Effector memory CD4-positive, alpha-beta T cell (primary cell): ENCODE results near the gene KPNA3.
A peak's percentile ranks its signal among the peaks of the same experiment; 100 is the strongest.

Experiments
- DNase-seq, 3 donors: peaks; one replicate each; pipeline ENCODE4 v3.0.0-alpha.2; 2020
- H3K27ac ChIP-seq: 2 replicates; pipeline ENCODE4 v1.7.0; 2013; ENCODE audit warnings: mild to moderate bottlenecking, low read length, moderate library complexity; ENCODE audit not compliant: insufficient read depth, poor library complexity, severe bottlenecking
- H3K27me3 ChIP-seq: replicated peaks from 2 replicates; pipeline ENCODE4 v1.7.0; 2013; ENCODE audit warnings: mild to moderate bottlenecking, low read length; ENCODE audit not compliant: insufficient read depth, control insufficient read depth, poor library complexity, severe bottlenecking
- H3K36me3 ChIP-seq: 2 replicates; pipeline ENCODE4 v1.7.0; 2013; ENCODE audit warnings: mild to moderate bottlenecking, low read length, moderate library complexity; ENCODE audit not compliant: control insufficient read depth, insufficient read depth
- H3K4me1 ChIP-seq: 2 replicates; pipeline ENCODE4 v1.7.0; 2013; ENCODE audit warnings: low read length, mild to moderate bottlenecking; ENCODE audit not compliant: control insufficient read depth, insufficient read depth, poor library complexity, severe bottlenecking
- H3K4me3 ChIP-seq: 2 replicates; pipeline ENCODE4 v1.7.0; 2013; ENCODE audit warnings: low read length, low read depth, mild to moderate bottlenecking; ENCODE audit not compliant: insufficient read depth, poor library complexity, severe bottlenecking
- H3K9me3 ChIP-seq: 2 replicates; pipeline ENCODE4 v1.7.0; 2013; ENCODE audit warnings: mild to moderate bottlenecking, low read length, moderate library complexity; ENCODE audit not compliant: control insufficient read depth
- total RNA-seq, 3 donors: gene quantifications; one replicate each; lab custom pipeline; 2026; lab: John Stamatoyannopoulos, UW

KPNA3 gene, protein sequence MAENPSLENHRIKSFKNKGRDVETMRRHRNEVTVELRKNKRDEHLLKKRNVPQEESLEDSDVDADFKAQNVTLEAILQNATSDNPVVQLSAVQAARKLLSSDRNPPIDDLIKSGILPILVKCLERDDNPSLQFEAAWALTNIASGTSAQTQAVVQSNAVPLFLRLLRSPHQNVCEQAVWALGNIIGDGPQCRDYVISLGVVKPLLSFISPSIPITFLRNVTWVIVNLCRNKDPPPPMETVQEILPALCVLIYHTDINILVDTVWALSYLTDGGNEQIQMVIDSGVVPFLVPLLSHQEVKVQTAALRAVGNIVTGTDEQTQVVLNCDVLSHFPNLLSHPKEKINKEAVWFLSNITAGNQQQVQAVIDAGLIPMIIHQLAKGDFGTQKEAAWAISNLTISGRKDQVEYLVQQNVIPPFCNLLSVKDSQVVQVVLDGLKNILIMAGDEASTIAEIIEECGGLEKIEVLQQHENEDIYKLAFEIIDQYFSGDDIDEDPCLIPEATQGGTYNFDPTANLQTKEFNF
- 30.6 to 33.5 (median 31.2) reads per million in 3 donors for total RNA-seq

DNA sequence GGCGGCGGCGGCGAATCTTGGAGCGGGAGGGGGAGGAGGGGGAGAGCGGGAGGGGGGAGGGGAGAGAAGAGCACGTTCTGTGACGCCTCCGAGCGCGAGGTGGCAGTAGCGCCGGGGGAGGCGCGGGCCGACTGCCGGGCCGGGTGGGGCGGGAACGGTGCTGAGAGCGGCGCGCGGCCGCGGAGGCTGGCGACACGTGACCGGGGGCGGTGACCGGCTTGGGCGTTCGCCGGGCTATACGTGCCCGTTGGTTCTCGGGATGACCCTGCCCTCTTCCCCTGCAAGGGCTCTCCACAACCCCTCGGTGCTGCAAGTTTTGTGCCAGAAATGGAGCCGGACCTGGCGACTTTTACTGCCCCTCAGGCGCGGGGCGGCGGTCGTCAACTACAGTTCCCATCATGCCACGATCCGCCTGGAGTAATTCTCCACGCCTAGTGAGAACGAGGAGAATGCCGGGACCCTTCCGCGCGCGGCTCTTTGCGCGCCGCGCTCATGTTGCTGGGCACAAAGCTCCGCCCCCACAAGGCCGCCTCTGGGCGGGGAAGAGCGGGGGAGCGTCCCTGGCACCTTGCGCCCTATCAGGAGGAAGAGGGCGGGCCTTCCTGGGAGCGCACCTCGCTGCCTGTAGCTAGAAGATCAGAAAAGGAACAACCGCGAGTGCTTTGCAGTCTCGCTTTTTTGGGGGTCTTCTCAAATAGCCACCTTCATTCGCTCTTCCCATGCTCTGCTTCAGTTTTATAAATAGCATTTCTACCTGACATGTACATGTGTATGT lies at the start of gene KPNA3:
Gene KPNA3, minus strand, starts transcription at position 133 of the 775 bp plus-strand sequence. CDS start 176 bp downstream, outside the sequence.
- Histone ChIP-seq H3K27me3 (no peaks in the 10 kb centered on the region), H3K27ac (peak within 1 kb of the TSS; percentile 73), H3K9me3 (no peaks in the 10 kb centered on the region), H3K4me3 (peak within 1 kb of the TSS; percentile 84), H3K4me1 (peaks cover 3% of the 10 kb centered on the region), H3K36me3 (no peaks in the 10 kb centered on the region)
- DNase-seq = peak; percentile 86 to 92 (median 90)

DNA sequence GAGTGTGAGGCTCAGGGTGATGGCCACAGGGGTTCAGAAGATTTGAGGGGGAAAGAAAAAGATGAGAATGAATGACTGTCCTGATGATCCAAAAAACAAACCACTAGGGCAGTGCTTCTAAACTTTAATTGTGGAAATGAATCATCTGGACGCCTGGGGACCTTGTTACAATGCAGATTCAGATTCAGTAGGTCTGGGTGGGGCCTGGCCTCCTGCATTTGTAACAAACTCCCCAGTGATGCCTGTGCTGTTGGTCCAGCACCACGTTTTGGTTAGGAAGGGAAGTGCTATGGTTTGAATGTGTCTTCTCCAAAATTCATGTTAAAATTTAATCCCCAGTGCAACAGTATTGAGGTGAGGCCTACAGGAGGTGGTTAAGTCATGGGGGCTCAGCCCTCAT lies 49.5 kb upstream of the KPNA3 start:
- H3K27ac ChIP-seq = no peak overlapping the region
- no peaks in the 10 kb centered on the region for H3K36me3 ChIP-seq
- no peaks in the 10 kb centered on the region for H3K4me1 ChIP-seq
- no peaks in the 10 kb centered on the region for H3K27me3 ChIP-seq
- no peaks in the 10 kb centered on the region for H3K9me3 ChIP-seq
- H3K4me3 ChIP-seq = no peak overlapping the region
- DNase-seq = no peak

DNA sequence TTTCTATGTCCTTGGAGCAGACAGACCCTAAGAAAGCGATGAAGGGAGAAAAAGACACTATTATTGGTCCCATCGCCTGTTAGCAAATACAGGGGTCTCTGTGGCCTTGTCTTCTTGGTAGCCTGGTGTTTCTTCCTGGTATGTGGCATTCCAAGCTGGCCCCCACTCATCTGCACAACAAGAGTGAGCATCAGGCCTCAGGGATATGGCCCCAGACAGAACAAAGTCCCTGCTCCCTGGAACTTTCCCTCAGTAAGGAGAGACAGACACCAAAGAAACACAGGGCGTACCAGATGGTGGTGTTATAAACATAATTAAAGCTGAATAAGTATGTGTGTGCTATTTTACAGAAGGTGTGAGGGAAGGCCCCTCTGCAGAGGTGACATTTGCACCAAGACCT lies 48.2 kb upstream of the KPNA3 start:
- DNase-seq = no peak
- no peak overlapping the region for H3K4me3 ChIP-seq
- no peaks in the 10 kb centered on the region for H3K4me1 ChIP-seq
- H3K9me3 ChIP-seq = no peaks in the 10 kb centered on the region
- H3K27ac ChIP-seq = no peak overlapping the region
- H3K27me3 ChIP-seq = no peaks in the 10 kb centered on the region
- no peaks in the 10 kb centered on the region for H3K36me3 ChIP-seq

DNA sequence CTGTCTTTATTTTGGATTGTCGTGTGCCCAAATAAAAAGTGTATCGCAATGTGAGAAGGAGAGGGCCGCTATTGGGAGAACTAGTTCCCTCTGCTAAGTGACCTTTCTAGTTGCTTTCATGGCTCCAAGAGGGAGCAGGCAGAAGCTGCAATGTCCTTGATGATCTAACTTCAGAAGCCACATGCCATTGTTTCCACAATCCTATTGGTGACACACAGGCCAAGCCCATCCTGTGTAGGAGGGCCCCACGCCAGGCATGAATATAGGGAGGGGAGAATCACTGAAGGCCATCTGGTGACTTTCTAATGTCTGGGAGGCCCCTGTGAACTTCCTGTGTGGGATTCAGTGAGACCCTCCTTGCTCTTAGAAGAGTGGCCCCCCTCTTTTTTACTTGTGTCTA lies 47.8 kb upstream of the KPNA3 start:
- no peaks in the 10 kb centered on the region for H3K9me3 ChIP-seq
- H3K36me3 ChIP-seq = no peaks in the 10 kb centered on the region
- no peak for DNase-seq

DNA sequence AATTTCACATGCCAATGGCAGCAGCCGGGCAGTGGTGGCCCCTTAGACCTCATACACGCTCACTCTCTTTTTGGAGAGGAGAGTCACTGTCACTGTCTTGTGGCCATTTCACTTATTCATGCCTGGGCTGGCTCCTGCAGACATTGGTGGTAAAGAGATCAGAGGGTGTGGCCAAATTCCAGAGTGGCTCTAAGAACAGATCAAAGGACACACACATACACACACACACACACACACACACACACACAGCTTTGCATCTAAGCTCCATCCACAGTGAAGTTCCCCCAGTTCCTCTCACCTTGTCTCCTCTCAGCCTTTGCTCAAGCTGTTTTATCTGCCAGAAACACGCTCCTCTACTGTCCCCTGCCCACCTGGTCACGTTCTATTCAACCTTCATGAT lies 46.5 kb upstream of the KPNA3 start:
- H3K4me1 ChIP-seq = no peaks in the 10 kb centered on the region
- no peaks in the 10 kb centered on the region for H3K27me3 ChIP-seq
- H3K9me3 ChIP-seq = no peaks in the 10 kb centered on the region
- H3K36me3 ChIP-seq = no peaks in the 10 kb centered on the region
- H3K4me3 ChIP-seq = no peak overlapping the region
- H3K27ac ChIP-seq = no peak overlapping the region
- DNase-seq = no peak

More for the DNA sequence above, 47.8 kb upstream of the KPNA3 start:
- Histone ChIP-seq H3K27ac (no peak overlapping the region), H3K4me3 (no peak overlapping the region), H3K4me1 (no peaks in the 10 kb centered on the region), H3K27me3 (no peaks in the 10 kb centered on the region)

DNA sequence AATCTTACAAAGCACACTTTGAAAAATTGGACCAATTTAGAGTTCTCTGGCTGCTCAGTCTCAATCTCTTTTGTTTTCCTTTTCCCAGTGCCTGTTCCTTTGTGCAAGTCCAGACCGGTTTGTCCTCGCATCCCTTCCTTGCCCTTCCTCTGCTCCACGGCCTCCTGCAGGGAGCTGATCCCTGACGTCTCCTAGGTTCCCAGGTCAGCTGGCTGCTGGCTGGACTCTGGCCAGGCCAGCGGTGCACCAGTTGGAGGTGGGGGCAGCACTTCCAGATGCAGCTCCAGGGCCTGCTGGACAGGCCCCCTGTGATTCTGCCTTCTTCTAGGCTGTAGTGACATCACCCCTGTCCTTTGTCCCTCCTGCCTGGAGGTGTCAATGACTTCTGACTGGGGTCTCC lies 44.0 kb upstream of the KPNA3 start:
- no peaks in the 10 kb centered on the region for H3K9me3 ChIP-seq
- H3K4me3 ChIP-seq = no peak overlapping the region
- H3K4me1 ChIP-seq = no peaks in the 10 kb centered on the region
- no peak for DNase-seq
- no peak overlapping the region for H3K27ac ChIP-seq
- H3K27me3 ChIP-seq = no peaks in the 10 kb centered on the region
- no peaks in the 10 kb centered on the region for H3K36me3 ChIP-seq

DNA sequence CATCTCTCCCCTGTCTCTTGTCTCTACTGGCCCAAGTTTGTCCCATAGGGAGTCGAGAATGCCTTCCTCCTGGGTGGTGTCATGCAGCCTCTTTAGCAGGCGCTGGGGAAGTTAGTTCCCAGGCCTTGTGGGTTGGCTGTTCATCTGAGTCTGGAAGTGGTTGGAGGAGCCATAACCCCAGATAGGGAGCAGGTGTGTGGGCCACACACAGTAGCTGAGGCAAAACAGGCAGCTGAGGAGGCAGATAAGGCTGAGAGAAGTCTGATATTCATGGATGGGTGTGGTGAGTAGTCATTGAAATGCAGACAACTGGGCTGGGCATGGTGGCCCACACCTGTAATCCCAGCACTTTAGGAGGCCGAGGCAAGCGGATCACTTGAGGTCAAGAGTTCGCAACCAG lies 40.9 kb upstream of the KPNA3 start:
- no peak for DNase-seq
- Histone ChIP-seq H3K4me1 (no peaks in the 10 kb centered on the region), H3K4me3 (no peak overlapping the region), H3K27ac (no peak overlapping the region), H3K27me3 (no peaks in the 10 kb centered on the region), H3K36me3 (no peaks in the 10 kb centered on the region), H3K9me3 (no peaks in the 10 kb centered on the region)

DNA sequence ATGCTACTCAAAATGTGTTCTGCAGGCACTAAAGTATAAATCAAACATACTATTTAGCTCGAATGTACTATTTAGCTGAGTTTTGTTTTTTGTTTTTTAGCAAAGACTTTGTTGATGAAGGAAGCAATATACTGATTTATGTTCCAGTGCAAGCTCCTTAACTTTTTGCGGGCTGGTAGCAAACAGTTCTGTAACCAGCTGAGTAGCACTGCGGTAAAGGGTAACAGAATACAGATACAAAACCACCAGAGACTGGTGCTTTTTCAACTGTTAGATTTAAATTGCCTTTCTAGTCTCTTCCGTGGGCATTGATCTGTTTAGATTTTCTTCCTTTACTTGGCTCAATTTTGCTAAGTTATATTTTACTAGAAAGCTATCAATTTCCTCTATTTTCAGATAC lies 39.0 kb upstream of the KPNA3 start:
- no peak overlapping the region for H3K4me3 ChIP-seq
- H3K9me3 ChIP-seq = no peaks in the 10 kb centered on the region
- no peak overlapping the region for H3K27ac ChIP-seq
- no peak for DNase-seq
- H3K4me1 ChIP-seq = no peaks in the 10 kb centered on the region
- no peaks in the 10 kb centered on the region for H3K36me3 ChIP-seq
- H3K27me3 ChIP-seq = no peaks in the 10 kb centered on the region

DNA sequence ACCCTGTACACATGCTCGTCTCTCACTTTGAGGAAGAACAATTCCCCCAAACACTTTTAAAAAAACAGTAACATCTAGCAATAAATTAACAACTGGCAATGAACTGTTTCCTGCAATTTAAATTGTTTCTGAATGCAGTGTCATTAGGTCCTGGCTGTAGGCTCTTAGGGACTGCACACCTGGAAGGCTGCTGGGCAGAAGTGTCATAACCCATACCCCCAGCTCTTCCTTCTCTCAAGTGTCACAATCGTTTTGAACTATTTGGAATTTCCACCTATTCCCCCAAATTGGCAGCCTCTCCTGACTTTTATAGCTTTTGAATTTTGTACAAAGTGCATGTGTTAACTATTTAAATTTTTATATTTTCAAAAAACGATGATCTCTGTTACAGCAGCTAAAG lies 38.2 kb upstream of the KPNA3 start:
- Histone ChIP-seq H3K9me3 (no peaks in the 10 kb centered on the region), H3K36me3 (no peaks in the 10 kb centered on the region), H3K27ac (no peak overlapping the region), H3K4me1 (no peaks in the 10 kb centered on the region), H3K4me3 (no peak overlapping the region), H3K27me3 (no peaks in the 10 kb centered on the region)
- DNase-seq = no peak

DNA sequence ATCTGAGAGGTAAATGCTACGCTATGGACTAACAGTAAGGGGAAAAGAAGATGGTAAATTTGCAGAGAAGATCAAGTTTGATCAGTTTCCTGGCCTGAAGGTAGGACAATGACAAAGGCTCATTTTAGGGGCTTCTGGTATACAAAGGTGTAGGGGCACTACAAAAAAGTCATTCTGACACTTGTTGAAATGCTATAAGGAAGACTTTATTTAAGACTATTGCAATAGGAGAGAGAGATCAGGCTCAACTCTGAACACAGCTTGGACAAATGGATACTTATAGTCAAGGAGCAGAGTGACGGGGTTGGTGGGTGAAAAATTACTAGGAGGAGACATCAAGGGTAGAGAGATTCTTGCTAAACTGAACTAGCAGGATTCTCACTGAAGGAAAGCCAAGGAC lies 37.2 kb upstream of the KPNA3 start:
- no peak for DNase-seq
- Histone ChIP-seq H3K27ac (no peak overlapping the region), H3K36me3 (no peaks in the 10 kb centered on the region), H3K27me3 (no peaks in the 10 kb centered on the region), H3K4me3 (no peak overlapping the region), H3K4me1 (no peaks in the 10 kb centered on the region), H3K9me3 (no peaks in the 10 kb centered on the region)
